UCSD-AML1 (cell line): Measurements from ENCODE around the gene B4GALNT4.
"Not testable (repeated sequence)": the region's sequence is repeated elsewhere in the genome, so short reads cannot be mapped to it uniquely, and the experiment has no call there.

Experiments
- DNase-seq: peaks from one replicate; lab custom pipeline; 2025; ENCODE audit not compliant: unreplicated experiment; lab: John Stamatoyannopoulos, UW

The B4GALNT4 gene

DNA sequence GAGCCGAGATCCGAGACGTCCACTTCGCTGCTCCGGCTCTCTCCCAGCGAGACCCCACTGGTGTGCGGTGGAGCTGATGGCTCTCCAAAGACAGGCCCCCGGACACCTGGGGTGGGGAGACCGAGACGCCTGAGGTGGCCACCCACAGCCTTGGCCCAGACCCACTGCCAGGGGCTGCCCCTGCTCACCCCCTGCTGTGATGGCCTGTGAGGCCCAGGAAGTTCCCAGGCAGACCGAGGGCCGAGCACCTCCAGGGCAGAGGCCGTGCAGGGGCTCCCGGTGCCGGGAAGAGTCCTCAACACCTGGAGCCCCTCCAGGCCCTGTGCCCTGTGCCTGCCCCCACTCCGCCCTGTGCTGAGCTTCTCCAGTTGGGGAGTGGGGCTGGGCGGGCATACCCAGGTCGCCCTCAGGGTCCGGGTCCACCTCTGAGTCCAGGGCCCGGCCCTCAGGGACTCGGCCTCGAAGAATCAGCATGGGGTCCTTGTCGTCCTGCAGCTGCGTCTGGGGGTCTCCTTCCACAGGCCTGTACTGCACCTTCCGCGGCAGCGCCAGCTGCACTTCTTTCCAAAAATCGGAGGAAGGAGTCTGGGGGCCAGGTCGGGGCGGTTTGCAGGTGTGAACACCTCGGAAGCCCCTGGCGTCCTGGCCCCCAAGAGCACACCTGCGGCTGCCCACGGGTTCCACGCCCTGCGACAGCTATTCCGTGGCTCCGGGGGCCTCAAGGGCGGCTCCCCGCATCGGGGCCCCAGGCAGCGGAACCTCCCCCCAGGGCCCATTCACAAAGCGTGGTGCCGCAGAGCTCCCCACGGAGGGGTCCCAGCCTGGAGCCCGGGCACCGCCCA, 36.9 kb downstream of the B4GALNT4 start:
- DNase-seq = no peak

DNA sequence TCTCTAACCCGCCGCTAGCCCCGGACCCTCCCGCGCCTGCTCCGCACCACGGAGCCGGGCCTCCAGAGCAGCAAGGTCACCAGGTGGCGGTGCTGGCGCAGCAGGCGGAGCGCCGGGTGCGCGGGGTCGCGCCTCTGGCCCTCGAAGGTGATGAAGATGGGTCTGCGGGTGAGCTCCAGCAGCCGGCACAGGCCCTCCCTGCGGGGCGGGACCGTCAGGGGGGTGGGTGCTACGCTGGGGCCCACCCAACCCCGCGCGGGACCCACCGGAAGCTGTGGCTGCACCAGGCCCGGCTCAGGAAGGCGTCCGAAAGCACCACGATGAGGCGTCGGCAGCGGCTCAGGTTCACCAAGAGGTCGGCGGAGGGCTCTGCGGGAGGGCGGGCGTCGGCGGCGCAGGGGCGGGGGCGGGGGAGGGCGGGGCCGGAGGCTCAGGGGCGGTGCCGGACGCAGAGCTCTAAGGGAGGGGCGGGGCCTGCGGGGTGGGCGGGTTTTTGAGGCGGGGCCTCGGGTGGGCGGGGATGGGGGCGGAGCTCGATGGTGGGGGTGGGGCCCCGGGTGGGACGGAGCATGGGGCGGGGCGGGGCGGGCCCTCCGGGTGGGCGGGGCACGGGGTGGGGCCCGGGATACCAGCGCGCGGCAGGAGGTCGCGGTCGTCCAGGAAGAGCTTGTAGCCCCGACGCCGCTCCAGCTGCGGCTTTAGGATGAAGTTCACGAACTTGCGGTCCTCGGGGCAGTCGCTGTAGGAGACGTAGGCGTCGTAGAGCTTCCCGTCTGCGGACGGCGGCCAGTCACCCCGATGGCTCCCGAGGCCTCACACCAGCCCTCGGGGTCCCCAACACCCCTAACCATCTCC, 37.7 kb downstream of the B4GALNT4 start:
- no peak for DNase-seq

DNA sequence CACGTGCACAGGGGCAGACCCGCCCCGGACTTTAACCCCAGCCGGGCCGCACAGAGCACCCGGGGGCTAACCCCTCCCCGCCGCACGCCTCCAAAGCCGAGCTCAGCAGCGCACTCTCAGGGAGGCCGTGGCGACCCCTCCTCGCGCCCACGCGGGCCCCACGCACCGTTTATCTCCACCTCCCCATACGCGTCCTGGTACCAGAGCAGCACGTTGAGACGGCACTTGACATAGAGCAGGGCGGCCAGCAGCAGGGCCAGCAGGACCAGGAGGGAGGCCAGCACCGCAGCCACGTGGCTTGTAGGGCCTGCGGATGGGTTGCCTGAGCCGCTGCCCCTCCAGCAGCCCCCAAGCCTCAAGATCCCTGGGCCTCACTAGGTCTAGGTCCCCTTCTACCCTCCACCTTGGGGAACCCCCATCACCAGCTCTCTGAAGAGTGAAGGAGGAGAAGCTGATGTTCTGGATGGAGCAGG, 38.4 kb downstream of the B4GALNT4 start:
- no peak for DNase-seq

DNA sequence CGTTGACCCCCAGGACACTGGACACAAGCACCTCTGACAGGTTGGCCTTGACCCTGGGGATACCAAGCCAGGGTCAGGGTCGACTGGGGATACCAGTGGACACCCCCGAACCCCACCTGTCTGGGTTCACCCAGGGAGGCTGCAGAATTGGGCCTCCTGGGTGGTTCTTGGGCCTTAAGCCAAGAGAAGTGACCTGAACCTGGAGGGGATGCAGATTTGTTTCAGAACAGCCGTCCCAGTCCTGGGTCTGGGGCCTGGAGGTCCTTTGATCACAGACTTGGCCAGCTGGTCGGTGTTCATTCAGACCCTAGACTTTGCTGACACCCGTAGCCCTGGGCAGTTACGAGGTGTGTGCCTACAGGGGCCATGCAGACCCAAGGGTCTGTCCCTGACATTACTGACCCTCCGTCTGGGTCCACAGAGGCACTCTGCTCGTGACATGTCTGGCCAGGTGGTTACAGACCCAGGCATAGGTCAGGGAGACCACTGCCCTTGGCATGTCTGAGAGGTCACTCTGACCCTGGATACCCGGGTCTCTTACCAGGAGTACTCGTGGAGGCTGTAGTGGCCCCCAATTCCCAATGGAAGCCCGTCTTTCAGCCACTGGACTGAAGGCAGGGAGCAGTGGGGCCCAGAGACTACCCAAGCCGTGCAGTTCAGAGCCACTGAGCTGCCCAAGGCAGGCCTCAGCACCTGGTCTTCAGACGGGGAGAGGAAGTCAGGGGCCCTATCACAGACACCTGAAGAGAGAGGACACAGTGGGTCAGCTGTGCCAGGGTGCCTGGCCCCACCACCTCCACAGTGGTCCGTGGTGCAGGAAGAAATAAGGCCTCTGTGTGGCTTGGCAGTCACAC, 39.1 kb downstream of the B4GALNT4 start:
- DNase-seq = no peak

DNA sequence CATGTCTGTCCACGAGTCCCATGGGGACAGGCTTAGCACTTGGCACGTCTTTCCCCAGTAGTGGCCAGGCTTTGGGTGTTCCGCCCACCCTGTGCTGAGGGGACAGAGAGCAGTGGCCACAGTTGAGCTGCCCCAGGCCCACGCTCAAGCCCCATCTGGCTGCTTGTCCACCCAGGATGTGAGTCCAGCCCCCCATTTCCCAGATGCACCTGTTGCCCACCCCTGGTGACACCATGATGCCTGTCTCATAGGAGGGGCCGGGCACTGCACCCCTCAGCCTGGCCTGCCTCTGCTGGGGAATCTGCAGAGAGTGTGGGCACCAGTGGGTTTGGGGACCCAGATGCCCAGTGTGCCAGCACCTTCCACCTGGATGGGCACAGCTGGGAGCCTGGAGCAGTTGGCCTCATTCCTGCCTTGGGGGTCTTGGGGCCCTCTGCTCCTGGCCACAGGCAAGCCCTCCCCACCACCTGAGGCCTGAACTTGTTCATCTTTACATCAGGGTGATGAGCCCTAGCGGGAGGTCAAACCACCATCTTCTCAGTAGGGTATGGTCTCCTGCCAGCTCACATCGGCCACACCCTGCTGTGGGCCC, 39.8 kb downstream of the B4GALNT4 start:
- DNase-seq = no peak

DNA sequence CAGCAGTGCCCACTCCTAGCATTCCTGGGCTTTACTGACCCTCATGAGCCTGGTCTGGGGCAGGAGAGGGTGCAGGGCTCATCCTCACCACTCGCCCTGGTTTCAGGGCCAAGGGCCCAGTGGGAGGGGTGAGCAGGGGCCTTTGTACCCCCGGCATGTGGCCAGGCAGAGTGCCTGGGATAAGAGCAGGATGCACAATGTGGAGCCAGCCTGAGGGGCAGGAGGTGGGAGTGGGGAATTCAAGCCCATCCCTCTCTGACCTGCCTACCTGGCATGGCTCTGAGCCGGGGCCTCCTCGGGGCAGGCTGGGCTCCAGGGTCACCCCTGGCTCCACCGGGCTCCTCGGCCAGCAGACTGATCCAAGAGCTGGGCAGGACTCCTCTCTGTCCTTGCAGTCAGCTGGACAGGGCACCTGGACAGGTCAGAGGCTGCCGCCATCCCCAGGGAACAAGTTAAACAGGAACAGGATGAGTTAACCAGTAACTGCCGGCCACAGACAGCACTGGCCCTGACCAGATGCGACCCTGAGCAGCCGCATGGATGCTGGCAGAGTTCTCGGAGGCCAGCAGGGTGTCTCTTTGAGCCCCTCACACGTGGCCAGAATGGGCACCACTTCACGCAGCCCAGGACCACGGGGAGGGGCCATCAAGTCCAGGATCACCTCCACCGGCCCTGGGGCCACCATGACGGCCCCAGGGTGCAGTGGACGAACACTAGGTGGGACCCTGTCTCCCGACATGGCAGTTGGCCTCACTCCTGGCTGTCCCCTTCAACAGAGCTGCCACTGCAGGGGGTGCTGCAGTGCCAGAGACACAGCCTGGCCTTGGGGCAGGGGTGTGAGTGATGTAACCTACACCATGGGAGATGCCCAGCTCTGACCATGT, 40.5 kb downstream of the B4GALNT4 start:
- DNase-seq = no peak

DNA sequence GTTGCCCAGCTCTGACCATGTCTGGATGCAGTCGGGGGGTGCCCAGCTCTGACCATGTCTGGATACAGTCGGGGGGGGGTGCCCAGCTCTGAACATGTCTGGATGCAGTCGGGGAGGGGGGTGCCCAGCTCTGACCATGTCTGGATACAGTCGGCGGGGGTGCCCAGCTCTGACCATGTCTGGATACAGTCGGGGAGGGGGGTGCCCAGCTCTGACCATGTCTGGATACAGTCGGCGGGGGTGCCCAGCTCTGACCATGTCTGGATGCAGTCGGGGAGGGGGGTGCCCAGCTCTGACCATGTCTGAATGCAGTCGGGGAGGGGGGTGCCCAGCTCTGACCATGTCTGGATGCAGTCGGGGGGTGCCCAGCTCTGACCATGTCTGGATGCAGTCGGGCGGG, 41.4 kb downstream of the B4GALNT4 start:
- not testable (repeated sequence) for DNase-seq

DNA sequence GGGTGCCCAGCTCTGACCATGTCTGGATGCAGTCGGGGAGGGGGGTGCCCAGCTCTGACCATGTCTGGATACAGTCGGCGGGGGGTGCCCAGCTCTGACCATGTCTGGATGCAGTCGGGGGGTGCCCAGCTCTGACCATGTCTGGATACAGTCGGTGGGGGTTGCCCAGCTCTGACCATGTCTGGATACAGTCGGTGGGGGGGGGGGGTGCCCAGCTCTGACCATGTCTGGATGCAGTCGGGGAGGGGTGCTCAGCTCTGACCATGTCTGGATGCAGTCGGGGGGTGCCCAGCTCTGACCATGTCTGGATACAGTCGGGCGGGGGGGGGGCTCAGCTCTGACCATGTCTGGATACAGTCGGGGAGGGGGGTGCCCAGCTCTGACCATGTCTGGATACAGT, 42.2 kb downstream of the B4GALNT4 start:
- DNase-seq = not testable (repeated sequence)

DNA sequence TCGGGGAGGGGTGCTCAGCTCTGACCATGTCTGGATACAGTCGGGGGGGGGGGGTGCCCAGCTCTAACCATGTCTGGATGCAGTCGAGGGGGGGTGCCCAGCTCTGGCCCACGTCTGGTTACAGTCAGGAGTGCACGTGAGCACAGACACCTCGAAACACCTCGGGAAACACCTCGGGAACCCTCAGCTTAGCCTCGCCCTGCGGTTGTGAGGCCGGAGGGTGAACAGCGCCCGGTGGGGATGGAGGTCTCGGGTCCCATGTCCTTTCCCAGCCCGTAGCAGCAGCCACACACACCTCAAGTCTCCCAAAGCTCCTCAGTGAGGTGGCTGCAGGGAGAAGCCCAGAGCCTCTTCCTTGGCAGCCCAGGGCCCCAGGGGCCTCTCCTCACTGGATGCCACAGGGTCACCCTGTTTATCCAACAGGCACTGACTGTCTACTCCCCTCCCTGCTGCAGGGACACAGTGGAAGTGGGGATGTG, 43.4 kb downstream of the B4GALNT4 start:
- no peak for DNase-seq

DNA sequence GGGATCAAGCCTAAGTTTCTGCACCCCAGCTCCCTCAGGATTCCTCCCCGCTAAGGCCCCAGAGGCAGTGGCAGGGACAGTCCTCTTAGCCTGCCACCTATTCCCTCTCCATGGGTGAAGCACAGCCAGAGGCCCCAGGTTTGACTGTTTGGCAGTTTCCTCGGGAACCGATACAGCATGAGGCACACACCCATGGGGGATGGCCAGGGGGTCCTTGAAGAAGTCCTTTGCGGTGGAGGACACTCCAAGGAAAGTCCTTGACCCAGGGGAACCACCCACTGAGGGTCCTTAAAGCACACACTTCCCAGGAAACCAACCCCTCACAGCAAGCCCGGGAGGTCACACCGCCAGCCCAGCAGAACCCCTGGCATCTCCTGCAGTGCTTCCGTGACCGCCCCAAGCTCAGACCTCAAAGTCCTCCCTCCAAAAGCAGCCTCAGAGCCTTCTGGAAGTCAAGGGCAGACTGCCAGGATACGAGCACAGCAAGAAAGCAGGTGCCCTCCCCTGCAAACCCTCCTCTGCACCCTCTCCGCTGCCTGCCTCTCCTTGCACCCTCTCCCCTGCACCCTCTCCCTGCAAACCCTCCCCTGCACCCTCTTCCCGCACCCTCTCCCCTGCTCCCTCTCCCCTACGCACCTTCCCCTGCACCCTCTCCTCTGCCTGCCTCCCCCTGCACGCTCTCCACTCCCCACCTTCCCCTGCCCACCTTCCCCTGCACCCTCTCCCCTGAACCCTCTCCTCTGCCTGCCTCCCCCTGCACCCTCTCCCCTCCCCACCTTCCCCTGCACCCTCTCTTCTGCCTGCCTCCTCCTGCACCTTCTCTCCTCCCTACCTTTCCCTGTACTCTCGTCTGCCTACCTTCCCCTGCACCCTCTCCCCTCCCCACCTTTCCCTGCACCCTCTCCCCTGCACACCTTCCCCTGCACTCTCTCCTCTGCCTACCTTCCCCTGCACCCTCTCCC, 44.1 kb downstream of the B4GALNT4 start:
- DNase-seq = peak; percentile 29

DNA sequence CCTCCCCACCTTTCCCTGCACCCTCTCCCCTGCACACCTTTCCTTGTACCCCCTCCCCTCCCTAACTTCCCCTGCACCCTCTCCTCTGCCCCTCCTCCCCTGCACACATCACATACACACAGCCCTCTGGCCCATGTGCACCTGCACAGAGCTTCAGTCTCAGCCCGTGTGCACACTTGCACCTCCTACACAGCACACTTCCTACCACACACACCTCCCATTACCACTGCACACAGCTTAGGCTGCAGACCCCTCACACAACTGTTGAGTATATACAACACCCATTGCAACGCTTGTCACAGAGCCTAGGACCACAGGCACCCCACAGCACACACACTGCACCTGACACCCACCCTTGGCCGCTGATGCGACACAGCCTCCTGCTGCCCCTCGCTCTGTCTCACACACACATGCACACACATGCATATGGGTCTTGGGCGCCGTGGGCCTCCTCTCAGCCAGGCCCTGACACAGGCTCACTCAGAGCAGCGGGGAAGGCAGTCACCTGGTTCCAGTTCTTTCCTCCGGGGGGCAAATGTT, 45.1 kb downstream of the B4GALNT4 start:
- no peak for DNase-seq

DNA sequence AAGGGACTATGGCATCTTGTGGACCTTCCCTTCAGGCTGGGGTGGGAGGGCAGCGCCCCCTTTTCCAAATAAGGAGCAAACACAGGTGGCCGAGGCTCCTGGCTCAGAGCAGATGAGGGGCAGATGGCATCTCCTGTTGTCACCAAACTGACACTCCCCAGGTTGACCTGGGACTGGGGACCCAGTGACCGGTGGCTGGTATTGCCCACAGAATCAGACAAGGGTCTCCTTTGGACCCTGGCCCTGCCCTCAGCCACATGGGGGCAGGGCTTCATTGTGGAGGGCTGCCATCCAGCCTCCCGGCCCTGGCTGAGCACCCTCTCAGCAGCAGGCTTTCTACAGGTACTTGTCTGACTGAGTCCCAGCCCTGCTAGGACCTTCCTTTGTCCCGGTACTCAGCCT, 46.3 kb downstream of the B4GALNT4 start:
- DNase-seq = peak; percentile 58

DNA sequence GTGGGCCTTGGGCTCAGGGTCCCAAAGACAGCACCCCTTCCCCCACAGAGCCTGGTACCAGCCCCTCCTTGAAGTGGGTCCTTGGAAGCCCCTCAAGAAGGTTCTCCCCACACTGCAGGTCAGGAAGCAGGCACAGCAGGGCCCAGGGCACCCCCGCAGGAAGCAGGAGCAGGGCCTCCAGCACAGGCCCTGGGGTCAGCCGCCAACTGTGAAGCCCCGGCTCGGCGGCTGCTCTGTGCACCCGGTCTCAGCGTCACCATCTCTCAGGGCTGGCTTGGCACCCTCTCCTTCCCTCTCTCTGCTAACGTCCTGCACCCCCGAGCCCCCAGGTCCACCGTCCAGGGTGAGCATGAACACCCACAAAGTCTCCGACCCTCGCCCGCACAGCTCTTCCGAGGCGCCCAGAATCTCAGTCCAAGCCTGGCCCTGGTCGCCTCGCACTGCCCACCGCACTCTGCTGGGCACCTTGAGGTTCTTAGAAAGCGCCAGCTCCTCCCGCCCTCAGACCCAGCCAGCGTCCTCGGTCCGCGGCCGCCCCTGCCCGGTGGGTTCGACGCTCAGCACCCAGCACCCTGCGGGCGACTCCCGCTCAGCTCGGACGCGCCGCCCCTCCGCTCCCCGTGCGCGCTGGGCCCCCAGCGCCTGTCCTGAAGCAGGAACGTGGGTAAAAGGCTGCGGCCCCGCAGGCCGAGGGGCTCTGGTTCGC, 46.9 kb downstream of the B4GALNT4 start:
- DNase-seq = no peak

DNA sequence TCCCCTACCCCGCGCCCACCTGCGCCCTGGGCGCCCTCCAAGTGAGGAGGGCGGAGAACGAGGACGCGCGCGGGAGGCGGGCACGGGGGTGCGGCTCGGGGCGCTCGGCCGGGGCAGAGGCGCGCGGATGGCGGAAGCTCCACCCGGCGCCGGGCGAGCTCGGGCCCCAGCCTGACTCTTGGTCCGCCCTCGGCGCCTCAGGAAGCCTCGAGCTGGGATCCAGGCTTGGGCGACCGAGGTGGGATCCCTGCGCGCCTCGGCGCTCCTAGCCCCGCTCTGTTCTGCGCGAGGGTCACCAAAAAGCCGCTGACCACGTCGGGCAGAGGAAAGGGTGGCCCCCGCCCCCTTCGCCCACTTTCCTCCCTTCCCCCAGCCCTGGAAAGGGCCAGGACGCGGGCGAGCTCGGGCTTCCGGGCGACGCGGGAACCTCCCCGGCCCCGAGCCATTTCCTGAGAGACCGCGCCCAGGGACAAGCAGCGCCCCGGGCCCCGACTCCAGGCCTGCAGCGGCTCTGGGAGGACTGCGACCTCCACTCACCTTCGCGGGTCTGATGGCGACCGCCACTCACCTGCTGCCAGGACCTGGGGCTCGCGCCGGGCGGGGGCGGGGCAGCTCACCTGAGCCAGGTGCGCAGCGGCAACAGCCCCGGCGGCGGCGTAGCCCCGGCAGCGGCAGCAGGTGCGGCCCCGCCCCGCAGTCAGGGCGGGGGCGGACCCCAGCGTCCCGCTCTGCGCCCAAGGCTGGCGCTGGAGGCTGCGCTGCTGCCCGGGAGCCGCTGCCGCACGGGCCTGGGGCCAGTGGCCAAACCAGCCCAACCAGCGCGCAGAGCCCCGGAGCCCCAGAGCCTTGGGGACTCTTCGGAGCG, 47.7 kb downstream of the B4GALNT4 start:
- DNase-seq = peak; percentile 75

DNA sequence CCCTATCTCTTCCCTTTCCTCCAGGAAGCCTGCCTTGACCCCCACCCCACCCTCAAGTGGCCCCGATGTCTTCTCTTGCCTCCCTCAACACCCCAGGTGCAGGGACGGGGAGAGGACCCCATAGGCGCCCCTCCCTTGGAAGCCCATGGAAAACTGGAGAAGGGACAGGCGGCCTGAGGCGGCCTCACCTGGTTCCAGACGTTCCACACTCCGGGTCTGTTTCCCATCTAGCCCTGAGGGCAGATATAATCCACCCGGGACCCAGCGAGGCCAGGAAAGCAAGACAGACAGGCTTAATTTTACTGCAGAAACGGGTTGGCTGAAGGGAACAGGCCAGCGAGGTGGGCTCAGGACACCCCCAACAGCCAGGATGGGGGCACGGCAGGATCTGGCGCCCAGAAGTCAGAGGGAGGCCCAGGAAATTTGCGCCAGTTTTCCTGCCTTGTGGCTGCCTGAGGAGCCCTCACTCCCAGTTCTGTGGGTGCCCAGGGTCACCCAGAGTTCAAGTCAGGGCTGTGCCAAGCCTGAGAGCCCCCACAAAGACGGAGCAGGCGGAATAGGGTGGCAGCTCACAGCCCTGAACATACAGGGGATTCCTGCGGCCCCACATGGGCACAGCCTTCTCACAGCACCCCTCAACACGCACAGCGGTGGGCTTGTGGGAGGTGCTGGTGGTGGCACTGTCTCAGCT, 48.5 kb downstream of the B4GALNT4 start:
- DNase-seq = no peak
